IMR-90 (cell line): ENCODE results near the gene TRPV4. TPM values are rescaled to one million over a fixed set of nuclear protein-coding genes. Genes with fewer than 3 reads are reported as not detected.
A peak's percentile ranks its signal among the peaks of the same experiment; 100 is the strongest.

Source experiments
- ATAC-seq: fragments of 200-7000 bp; cut with Tn5 transposase; 2 replicates; pipeline ENCODE4 v1.9.1; 2020; ENCODE audit warnings: low read depth, mild to moderate bottlenecking, moderate library complexity
- BruUV-seq: library from RNA; stranded (reverse); fragments of 400-500 nt; replicated peaks from 2 replicates; lab custom pipeline; 2021; lab: Mats Ljungman, UMichigan
- CTCF ChIA-PET: fragments of 300-600 bp; formaldehyde crosslinking; extraction: SDS; loops from one replicate; lab custom pipeline; 2021; ENCODE audit warnings: antibody characterized with exemption; lab: Yijun Ruan, JAX
- POLR2A ChIA-PET: fragments of 300-600 bp; sonication (Branson Sonifier 250); formaldehyde crosslinking; loops from one replicate; lab custom pipeline; 2022; ENCODE audit warnings: antibody characterized with exemption; ENCODE audit not compliant: unreplicated experiment; lab: Charles Lee
- DNase-seq: peaks from one replicate; pipeline ENCODE4 v3.0.0; 2013
- H2AFZ ChIP-seq: replicated peaks from 2 replicates; pipeline ENCODE3; 2013; ENCODE audit warnings: low read length, mild to moderate bottlenecking; ENCODE audit not compliant: poor library complexity
- H2AK5ac ChIP-seq: 2 replicates; pipeline ENCODE4 v1.6.1; 2013; ENCODE audit warnings: low read depth, low read length, inconsistent platforms
- H2AK9ac ChIP-seq: replicated peaks from 2 replicates; pipeline ENCODE3; 2013; ENCODE audit warnings: mild to moderate bottlenecking, low read depth, low read length, moderate library complexity; ENCODE audit not compliant: poor library complexity
- H2BK120ac ChIP-seq: 2 replicates; pipeline ENCODE4 v1.6.1; 2013; ENCODE audit warnings: low read depth, low read length, inconsistent platforms
- H2BK15ac ChIP-seq: 3 replicates; pipeline ENCODE4 v1.6.1; 2013; ENCODE audit warnings: low read depth, low read length, inconsistent platforms
- H2BK20ac ChIP-seq: 2 replicates; pipeline ENCODE4 v1.6.1; 2013; ENCODE audit warnings: low read depth, mild to moderate bottlenecking, inconsistent platforms, low read length, moderate library complexity
- H2BK5ac ChIP-seq: 2 replicates; pipeline ENCODE4 v1.6.1; 2013; ENCODE audit warnings: mild to moderate bottlenecking, low read depth, low read length, inconsistent platforms; ENCODE audit not compliant: poor library complexity, severe bottlenecking
- H3K14ac ChIP-seq: replicated peaks from 2 replicates; pipeline ENCODE4 v1.6.1; 2013; ENCODE audit warnings: low read depth, low read length, inconsistent platforms
- H3K18ac ChIP-seq: 2 replicates; pipeline ENCODE4 v1.6.1; 2013; ENCODE audit warnings: low read depth, low read length, control low read depth
- H3K23ac ChIP-seq: 2 replicates; pipeline ENCODE4 v1.6.1; 2013; ENCODE audit warnings: low read depth, low read length, inconsistent platforms
- H3K27ac ChIP-seq: 2 replicates; pipeline ENCODE4 v1.5.1; 2013; ENCODE audit warnings: mild to moderate bottlenecking, control low read depth, low read length; ENCODE audit not compliant: insufficient read depth
- H3K27me3 ChIP-seq: 2 replicates; pipeline ENCODE4 v1.6.1; 2013; ENCODE audit warnings: low read length; ENCODE audit not compliant: control insufficient read depth, insufficient read depth
- H3K36me3 ChIP-seq: 2 replicates; pipeline ENCODE4 v1.6.1; 2013; ENCODE audit warnings: low read length, mixed read lengths; ENCODE audit not compliant: control insufficient read depth, insufficient read depth
- H3K4ac ChIP-seq: 2 replicates; pipeline ENCODE4 v1.6.1; 2013; ENCODE audit warnings: low read depth, low read length, inconsistent platforms
- H3K4me1 ChIP-seq: 2 replicates; pipeline ENCODE4 v1.6.1; 2013; ENCODE audit warnings: low read length, mixed read lengths; ENCODE audit not compliant: control insufficient read depth, insufficient read depth
- H3K4me2 ChIP-seq: 2 replicates; pipeline ENCODE4 v1.6.1; 2013; ENCODE audit warnings: low read depth, mild to moderate bottlenecking, control low read depth, low read length, moderate library complexity
- H3K4me3 ChIP-seq: 2 replicates; pipeline ENCODE4 v1.5.1; 2013; ENCODE audit warnings: low read depth, mild to moderate bottlenecking, control low read depth, low read length, moderate library complexity; ENCODE audit not compliant: insufficient read depth
- H3K56ac ChIP-seq: 2 replicates; pipeline ENCODE4 v1.6.1; 2013; ENCODE audit warnings: low read length, inconsistent platforms; ENCODE audit not compliant: insufficient read depth; ENCODE audit errors: extremely low read depth
- H3K79me1 ChIP-seq, 2 experiments: 2 replicates each; pipeline ENCODE4 v1.6.1; 2013; ENCODE audit warnings: low read length in 2 of 2, inconsistent platforms in 1 of 2, low read depth in 1 of 2
- H3K9ac ChIP-seq: 2 replicates; pipeline ENCODE4 v1.6.1; 2013; ENCODE audit warnings: low read depth, low read length, control low read depth
- H3K9me1 ChIP-seq: 2 replicates; pipeline ENCODE4 v1.6.1; 2013; ENCODE audit warnings: low read length, inconsistent platforms; ENCODE audit not compliant: insufficient read depth
- H3K9me3 ChIP-seq: 2 replicates; pipeline ENCODE4 v1.6.1; 2013; ENCODE audit warnings: low read length; ENCODE audit not compliant: control insufficient read depth, insufficient read depth
- H4K20me1 ChIP-seq: 2 replicates; pipeline ENCODE4 v1.6.1; 2013; ENCODE audit warnings: low read length, inconsistent platforms; ENCODE audit not compliant: insufficient read depth
- H4K5ac ChIP-seq: 2 replicates; pipeline ENCODE4 v1.6.1; 2013; ENCODE audit warnings: mild to moderate bottlenecking, low read depth, low read length, control low read depth
- H4K8ac ChIP-seq, 2 experiments: 2 replicates each; pipeline ENCODE4 v1.6.1; 2013; ENCODE audit warnings: low read depth in 2 of 2, low read length in 2 of 2, control low read depth in 1 of 2, inconsistent platforms in 1 of 2
- H4K91ac ChIP-seq: 2 replicates; pipeline ENCODE4 v1.6.1; 2013; ENCODE audit warnings: low read depth, low read length, inconsistent platforms; ENCODE audit not compliant: insufficient read depth
- FOS ChIP-seq: fragments of 150-350 bp; IDR thresholded peaks from 2 replicates; pipeline ENCODE4 v1.6.1; 2016; ENCODE audit warnings: low read depth, low read length
- RAD21 ChIP-seq: IDR thresholded peaks from 2 replicates; pipeline ENCODE4 v1.6.1; 2012; ENCODE audit warnings: low read length, improper control_type of control experiment
- RCOR1 ChIP-seq: IDR thresholded peaks from 2 replicates; pipeline ENCODE4 v1.6.1; 2012; ENCODE audit warnings: mild to moderate bottlenecking, low read length, improper control_type of control experiment; ENCODE audit not compliant: insufficient replicate concordance
- WGBS, 2 experiments: methylation state at CpG; one replicate each; pipeline versions ENCODE4 v1.1.5 to v1.1.7; 2013; ENCODE audit warnings: missing lambda C conversion rate in 2 of 2; ENCODE audit not compliant: insufficient read length in 1 of 2; ENCODE audit errors: extremely low coverage in 2 of 2; 5-methylcytosine and 5-hydroxymethylcytosine counted together
- dilution Hi-C: fragments of 300-500 bp; cut with HindIII; formaldehyde crosslinking; loops from one replicate; pipeline ENCODE4 v1.14.3; 2018; ENCODE audit warnings: low sequenced_read_pairs; ENCODE audit not compliant: unreplicated experiment
- in situ Hi-C: fragments of 300-500 bp; cut with MboI; formaldehyde crosslinking; loops from 3 replicates; pipeline ENCODE4 v1.14.3; 2019; ENCODE audit warnings: low sequenced_read_pairs, inconsistent platforms, mixed read lengths
- intact Hi-C: fragments of 100-400 bp; cut with micrococcal nuclease; formaldehyde crosslinking; loops from 2 replicates; pipeline ENCODE4 v1.10.0; 2022
- polyA plus RNA-seq, 3 experiments: library from polyadenylated mRNA; depleted of rRNA; stranded (reverse); fragments of >200 nt; gene quantifications; 2 replicates each; pipeline ENCODE4 v1.2.3, GENCODE V29; 2012; ENCODE audit warnings: low replicate concordance in 1 of 3
- total RNA-seq: library from RNA; depleted of rRNA; stranded (reverse); fragments of >200 nt; gene quantifications from 2 replicates; pipeline ENCODE4 v1.2.3, GENCODE V29; 2012
- TF ChIP-seq, protein P1 (sequence below): conservative IDR thresholded peaks from 2 replicates; pipeline ENCODE4 v1.5.1; 2012; ENCODE audit warnings: mild to moderate bottlenecking, low read depth, low read length, improper control_type of control experiment

The TRPV4 gene
- total and polyA plus RNA-seq, 2 of the 4 experiments (the other 2 are of a cell fraction): 1.1 to 6.1 TPM

DNA sequence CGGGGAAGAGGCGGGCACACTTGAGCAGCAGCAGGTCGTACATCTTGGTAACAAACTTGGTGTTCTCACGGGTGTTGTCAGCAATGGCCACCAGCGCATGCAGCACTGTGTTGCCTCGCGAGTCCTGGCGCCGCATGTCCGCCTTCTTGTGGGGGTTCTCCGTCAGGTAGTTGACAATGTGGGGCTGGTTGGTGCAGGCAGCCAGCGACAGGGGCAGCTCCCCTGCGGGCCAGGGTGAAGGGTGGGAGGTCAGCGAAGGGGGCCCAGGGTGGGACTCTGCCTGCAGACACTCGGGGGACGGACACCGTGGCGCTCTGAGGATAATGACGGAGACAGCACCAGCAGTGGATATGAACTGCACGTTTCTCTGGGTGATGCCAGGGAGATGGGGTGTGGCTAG is 34.5 kb downstream of the TRPV4 start:
- Histone ChIP-seq H3K4me3 (no peak overlapping the region), H2BK20ac (no peak overlapping the region), H2BK5ac (no peak overlapping the region), H4K20me1 (no peaks in the 10 kb centered on the region), H2BK15ac (no peak overlapping the region), H4K91ac (no peak overlapping the region), H2AK5ac (no peak overlapping the region), H3K4me2 (no peak overlapping the region), H3K23ac (no peak overlapping the region), H4K8ac (no peak overlapping the region), H3K27ac (no peak overlapping the region), H2BK120ac (no peak overlapping the region), H2AK9ac (no peak overlapping the region), H3K9ac (no peak overlapping the region), H3K9me1 (no peaks in the 10 kb centered on the region), H3K4ac (no peak overlapping the region), H3K56ac (no peak overlapping the region), H3K18ac (no peak overlapping the region), H3K4me1 (no peaks in the 10 kb centered on the region), H3K9me3 (no peaks in the 10 kb centered on the region), H3K79me1 (no peaks in the 10 kb centered on the region), H3K14ac (no peak overlapping the region), H4K5ac (no peak overlapping the region), H2AFZ (peak overlapping the region; percentile 21), H3K36me3 (peaks cover 6% of the 10 kb centered on the region; the same call in 1 of the 2 replicates), H3K27me3 (no peaks in the 10 kb centered on the region)
- ChIA-PET POLR2A (no interaction called here), CTCF (no interaction called here)
- no peak for ATAC-seq
- DNase-seq: no peak
- dilution Hi-C loops (no loop called here), in situ Hi-C loops (no loop called here), intact Hi-C loops (no loop called here)
- 93% methylated on average over 9 of the region's 20 CpGs; no CpG with 5 or more reads in 1 of the 2 experiments for WGBS, 2 experiments
- BruUV-seq: no TSS peak
- TF ChIP-seq RAD21 (no peak), RCOR1 (no peak), FOS (no peak)
- TF ChIP-seq, protein P1, sequence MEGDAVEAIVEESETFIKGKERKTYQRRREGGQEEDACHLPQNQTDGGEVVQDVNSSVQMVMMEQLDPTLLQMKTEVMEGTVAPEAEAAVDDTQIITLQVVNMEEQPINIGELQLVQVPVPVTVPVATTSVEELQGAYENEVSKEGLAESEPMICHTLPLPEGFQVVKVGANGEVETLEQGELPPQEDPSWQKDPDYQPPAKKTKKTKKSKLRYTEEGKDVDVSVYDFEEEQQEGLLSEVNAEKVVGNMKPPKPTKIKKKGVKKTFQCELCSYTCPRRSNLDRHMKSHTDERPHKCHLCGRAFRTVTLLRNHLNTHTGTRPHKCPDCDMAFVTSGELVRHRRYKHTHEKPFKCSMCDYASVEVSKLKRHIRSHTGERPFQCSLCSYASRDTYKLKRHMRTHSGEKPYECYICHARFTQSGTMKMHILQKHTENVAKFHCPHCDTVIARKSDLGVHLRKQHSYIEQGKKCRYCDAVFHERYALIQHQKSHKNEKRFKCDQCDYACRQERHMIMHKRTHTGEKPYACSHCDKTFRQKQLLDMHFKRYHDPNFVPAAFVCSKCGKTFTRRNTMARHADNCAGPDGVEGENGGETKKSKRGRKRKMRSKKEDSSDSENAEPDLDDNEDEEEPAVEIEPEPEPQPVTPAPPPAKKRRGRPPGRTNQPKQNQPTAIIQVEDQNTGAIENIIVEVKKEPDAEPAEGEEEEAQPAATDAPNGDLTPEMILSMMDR: no peak
